SKM-1 treated with dmso at 0.1 percent for 144 hours (cell line): ENCODE results near the gene DENND2A.
"Not testable (repeated sequence)": the region's sequence is repeated elsewhere in the genome, so short reads cannot be mapped to it uniquely, and the experiment has no call there.

Source experiments
- DNase-seq: peaks from one replicate; lab custom pipeline; 2025; ENCODE audit not compliant: unreplicated experiment; lab: John Stamatoyannopoulos, UW

DENND2A gene

DNA sequence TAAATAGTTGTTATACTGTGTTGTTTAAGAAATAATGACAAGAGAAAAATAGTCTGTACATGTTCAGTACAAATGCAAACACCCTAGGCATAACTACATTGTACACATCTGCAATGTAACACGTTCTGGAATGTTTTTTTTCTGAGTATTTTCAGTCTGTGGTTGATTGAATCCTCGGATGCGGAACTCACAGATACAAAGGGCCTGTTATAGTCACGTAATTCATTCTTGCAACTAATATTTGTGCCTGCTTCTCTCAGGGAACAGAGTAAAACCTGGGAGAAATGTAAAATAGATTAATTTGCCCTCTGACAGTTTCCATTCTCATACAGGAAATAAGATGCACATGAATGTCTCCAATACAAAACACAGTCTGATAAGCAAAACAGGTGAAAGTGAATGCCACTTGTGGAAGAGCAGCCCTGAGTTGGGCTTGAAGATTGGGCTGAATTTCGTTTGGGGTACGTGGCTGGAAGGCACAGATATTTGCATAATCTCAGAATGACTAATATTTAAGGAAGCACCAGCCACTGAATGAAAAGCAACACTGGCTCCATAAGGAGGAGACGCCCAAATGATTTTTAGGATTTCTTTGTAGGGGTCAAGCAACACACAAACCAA, 19.1 kb downstream of the DENND2A start:
- no peak for DNase-seq

DNA sequence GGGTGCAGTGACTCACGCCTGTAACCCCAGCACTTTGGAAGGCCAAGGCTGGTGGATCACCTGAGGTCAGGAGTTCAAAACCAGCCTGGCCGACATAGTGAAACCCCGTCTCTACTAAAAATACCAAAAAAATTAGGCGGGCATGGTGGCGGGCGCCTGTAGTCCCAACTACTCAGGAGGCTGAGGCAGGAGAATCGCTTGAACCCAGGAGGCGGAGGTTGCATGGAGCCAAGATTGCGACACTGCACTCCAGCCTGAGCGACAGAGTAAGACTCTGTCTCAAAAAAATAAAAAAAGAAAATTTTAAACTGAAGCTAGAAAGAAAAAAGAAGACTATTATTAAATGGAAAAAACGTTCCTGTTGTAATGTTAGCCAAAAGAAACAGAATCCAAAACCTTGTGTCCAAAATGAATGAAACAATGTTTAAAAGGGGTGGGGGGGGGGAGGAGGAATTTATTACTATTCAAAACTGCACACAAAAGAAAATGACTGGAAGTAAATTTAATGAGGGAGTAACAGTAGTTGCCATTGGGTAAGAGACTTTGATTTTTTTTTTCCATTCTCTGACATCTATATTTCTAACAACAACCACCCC, 20.6 kb downstream of the DENND2A start:
- not testable (repeated sequence) for DNase-seq

DNA sequence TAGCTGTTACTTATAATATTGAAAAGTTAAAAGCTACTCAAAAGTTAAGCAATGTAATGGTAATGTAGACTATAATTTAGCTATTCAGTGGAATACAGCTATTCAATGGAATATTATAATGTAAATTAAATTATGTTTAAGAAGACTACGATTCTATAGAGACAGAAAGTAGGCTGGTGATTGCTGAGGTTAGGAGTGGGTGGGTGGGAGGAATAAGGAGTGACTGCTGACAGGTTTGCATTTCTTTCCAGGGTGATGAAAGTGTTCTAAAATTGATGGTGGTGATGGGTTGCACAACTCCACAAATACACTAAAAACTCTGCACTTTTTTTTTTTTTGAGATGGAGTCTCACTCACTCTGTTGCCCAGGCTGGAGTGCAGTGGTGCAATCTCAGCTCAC, 21.4 kb downstream of the DENND2A start:
- no peak for DNase-seq

DNA sequence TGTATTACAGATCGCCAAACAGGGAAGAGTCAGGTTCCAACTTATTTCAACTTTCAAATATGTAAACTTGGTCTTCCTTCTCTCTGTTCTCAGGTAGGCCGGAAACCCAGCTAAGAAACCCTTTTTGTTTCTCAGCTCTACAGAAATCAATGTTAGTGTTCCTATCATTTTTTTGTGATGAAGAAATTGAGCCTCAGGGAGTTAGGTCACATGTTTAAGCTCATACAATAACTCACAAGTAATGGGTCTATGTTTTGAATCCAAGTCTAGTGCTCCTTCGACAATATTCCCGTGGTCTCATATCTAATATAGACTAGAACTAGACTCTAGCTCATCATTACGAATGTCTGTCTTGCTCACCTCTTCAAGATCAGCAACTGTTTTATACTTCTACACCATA, 22.3 kb downstream of the DENND2A start:
- DNase-seq: no peak

DNA sequence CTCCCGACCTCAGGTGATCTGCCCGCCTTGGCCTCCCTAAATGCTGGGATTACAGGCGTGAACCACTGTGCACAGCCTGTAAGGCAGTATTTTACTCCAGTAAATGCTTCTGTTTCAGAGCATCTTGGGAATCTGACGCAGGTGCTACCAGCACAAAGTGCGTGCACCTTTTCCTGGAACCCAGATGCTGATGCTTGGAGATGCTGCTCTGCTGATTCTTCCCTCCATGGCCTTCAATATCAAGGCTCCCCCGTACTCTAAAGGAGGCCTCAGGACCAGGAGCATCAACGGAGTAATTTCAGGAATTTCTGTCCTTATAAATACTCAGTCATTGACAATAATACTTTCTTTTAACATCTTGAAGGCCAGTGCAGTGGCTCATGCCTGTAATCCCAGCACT, 23.5 kb downstream of the DENND2A start:
- DNase-seq: no peak

DNA sequence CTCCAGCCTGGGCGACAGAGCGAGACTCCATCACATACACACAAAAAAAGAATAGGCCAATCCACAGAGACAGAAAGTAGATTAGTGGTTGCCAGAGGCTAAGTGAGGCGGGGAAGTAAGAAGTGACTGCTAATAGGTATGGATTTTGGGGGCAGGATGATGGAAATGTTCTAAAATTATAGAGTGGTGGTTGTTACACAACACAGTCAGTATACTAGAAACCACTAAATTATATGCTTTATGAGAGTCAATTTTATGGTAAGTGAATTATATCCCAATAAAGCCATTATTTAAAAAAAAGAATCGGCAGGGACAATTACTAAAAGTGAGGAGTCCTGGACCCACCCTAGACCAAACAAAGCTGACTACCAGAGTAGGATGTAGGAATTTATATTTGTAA, 24.3 kb downstream of the DENND2A start:
- no peak for DNase-seq

DNA sequence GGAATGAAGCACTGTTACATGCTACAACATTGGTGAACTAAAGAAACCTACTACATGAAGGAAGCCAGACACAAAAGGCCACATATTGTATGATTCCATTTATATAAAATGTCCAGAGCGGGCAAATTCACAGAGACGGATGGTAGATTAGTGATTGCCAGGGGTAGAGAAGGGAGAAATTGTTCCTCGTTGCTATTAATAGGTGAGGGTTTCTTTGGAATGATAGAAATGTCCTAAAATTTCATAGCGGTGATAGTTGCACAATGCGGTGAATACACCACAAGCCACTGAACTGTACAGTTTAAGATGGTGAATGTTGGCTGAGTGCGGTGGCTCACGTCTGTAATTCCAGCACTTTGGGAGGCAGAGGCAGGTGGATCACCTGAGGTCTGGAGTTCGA, 29.0 kb downstream of the DENND2A start:
- no peak for DNase-seq

DNA sequence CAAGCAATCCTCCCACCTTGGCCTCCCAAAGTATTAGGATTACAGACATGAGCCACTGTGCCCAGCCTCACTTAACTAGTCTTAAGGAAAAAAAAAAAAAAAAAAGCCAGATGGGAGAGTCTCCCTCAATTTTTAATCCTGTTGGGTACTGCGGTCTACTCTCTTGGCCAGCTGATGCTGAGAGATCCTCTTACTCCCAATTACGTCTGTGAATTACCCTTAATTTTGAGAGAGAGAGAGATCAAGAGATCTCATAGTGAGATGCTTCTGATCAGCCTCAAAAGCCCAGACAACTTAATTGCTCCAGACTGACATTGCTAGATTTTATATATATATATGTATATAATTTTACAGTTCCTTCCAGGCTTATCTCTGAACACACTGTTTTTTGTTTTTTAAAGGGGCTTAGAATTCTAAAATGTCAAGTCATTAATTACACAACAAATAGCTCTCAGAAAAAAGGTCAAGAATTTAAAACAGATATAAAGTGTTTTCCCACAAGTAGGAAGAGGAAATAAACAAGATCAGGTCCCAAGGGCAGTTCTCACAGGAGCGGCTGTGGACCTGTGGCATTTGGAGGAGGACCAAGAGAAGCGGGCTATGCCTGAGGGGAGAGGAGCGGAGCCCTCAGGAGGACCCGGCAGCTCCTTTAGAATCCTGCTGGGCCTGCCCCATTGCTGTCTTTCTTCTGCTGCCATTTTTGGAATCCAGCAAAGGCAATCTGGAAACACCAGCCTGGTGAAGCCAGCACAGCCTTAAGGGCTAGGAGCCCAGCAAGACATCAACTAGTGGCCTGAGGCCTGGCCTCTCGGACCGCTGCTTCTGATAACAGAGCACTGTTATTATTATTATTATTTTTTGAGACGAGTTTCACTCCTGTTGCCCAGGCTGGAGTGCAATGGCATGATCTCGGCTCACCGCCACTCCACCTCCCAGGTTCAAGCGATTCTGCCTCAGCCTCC, 30.1 kb downstream of the DENND2A start:
- DNase-seq: no peak

DNA sequence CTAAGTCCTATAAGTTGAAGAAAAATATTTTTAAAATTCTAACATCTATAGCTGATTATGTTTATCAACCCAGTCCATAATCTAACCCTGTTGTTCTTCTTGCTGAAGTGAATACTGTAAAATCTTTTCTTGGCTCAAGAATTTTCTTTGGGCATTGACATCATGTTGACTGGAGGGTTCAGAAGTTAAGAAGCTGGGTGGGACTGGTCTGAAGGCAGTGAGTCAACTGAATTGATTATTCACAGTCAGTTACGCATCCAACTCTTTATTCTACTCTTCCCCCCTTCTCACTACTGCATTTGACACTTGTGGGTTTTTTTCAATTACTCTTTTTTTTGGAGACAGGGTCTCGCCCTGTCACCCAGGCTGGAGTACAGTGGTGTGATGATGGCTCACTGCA, 31.0 kb downstream of the DENND2A start:
- no peak for DNase-seq

DNA sequence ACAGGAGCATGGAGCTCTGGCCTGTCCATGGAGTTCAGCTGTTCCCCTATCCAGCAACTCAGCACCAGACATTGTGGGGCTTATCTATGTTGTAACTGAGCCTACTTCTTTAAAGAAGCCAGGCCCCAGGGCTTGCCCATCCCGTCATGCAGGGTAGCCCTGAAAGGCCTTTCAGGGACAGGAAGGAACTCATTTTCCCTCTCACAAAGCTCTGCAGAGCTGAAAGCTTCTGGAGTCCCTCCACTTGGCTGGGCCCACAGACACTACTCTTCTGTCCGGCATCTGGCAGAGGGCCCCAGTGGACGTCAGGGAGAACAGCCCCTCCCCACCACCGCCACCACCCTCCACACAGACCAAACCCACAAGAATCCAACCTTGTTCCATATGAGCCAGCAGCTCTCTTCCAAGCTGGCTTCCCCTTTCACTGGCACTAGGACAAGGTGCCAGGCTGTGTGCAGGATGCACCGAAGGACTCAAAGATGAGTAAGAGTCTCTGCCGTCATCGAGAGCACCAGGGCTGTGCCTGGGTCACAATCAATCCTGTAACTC, 33.1 kb downstream of the DENND2A start:
- no peak for DNase-seq

DNA sequence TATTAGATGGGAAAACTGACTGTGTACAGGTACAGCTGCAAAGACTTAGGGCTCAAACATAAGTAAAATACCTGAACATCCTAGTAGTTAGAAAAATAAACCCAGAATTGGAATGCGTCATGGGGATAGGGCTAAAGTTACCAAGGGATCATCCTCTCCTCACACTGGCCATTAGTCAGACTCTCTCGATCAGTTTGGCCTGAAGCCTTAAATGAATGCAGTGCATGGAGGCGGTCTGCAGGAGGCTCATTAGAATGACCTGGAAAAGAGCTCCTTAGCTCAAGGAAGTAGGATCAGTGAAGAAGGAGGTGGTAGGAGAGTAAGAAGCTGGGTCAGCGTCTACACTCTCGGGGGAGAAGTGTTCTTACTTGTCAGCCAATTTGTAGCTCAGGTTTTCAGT, 35.3 kb downstream of the DENND2A start:
- DNase-seq: no peak

DNA sequence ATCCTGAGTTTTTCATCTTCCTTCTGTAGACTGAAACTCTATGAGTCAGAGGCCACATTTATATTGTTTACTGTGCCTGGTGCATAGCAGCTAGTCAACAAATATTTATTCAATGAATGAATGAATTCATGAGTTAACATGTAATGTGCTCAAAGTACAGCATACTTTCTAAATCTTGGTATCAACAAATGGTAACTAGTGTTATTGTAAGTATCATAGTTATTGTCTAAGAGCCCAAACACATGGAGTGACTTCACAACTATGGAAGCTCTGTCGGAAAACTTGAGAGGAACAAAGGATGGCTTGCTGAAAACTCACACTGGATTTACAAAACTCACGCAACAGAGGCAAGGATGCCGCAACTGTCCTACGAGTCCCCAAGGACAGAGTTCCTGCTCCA, 35.9 kb downstream of the DENND2A start:
- DNase-seq: no peak

DNA sequence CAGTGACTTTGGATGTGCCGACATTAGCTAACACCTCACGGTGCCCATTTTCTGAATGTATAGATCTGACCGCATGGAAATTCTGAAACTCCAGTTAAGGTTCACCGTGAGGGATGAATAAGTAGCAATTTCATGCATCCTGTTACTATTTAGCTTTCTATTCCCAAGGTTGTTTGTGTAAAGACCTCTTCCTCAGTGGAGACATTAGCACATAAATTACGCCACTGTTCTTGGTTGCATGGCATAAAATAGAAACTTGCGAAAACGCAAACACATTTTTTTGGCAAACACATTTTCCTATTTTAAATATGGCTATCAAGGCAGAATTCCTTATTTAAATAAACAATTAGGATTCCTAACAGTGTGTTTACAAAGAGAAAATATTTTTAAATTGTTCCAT, 36.5 kb downstream of the DENND2A start:
- DNase-seq: no peak

DNA sequence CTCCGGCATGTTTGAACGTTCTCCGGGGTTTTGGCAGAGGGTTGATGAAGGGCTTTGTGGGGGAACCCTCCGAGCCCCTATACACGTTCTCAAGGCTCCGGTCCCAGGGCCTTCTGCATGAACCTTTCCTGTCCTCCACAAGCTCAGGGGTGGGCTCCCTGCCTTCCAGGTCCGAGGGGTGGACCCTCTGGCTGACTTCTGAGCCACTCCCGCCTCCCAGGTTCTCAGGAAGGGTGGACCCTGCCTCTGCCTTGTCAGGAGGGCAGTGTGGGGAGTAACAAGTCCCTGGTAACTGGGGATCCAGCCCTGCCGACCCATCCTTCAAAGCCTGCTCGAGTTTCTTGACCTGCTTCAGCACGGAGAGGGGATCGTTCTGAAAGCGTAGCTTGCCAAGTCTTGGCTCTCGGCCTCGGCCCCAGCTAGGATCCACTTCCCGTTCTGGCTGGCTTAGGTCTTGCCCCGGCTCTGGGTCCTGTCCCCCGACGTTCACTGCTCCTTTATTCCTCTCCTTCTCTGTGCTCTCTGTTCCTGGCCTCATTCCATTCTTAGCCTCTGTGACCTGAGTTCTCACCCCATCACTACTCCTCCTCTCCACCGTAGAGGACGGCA, 38.9 kb downstream of the DENND2A start:
- no peak for DNase-seq

DNA sequence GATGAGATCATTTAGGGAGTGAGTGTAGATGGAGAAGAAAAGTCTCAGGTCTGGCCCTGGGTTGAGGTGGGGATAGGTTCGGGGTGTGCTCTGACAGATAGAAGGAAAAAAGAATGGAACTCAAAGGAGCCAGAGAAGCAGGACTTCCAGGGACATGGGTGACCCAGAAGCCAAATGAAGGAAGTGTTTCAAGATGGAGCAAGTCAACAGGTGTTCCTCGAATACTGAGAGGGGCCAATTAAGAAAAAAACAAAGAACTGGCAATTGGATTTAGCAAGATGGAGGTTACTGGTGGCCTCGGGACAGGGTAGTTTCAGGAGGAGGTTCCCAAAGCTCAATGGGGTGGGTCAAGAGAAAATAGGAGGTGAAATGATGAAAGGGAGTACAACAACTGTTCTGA, 40.3 kb downstream of the DENND2A start:
- no peak for DNase-seq

DNA sequence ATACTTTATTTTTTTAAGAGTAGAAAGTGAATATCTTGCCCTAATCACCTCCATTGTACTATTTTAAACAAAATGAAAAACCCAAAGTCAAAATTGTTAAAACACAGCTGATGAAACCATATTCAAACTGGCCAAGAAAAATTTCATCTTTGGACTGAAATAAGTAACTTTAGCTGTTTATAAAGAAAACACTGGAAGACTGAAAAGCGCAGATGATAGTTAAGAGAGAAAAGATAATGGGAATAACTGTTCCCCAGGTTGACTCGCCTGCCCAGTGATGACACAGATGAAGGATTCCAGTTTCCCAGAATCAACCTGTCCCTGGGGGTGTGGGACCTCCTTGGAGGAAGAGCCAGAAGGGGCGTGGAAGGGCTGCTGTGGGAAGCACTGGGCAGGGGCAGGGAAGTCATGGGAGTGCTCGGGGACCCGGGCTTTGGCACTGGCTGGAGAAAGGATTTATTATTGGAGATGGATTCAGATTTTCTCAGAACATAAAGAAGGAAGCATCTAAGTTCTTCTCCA, 43.1 kb downstream of the DENND2A start:
- no peak for DNase-seq

DNA sequence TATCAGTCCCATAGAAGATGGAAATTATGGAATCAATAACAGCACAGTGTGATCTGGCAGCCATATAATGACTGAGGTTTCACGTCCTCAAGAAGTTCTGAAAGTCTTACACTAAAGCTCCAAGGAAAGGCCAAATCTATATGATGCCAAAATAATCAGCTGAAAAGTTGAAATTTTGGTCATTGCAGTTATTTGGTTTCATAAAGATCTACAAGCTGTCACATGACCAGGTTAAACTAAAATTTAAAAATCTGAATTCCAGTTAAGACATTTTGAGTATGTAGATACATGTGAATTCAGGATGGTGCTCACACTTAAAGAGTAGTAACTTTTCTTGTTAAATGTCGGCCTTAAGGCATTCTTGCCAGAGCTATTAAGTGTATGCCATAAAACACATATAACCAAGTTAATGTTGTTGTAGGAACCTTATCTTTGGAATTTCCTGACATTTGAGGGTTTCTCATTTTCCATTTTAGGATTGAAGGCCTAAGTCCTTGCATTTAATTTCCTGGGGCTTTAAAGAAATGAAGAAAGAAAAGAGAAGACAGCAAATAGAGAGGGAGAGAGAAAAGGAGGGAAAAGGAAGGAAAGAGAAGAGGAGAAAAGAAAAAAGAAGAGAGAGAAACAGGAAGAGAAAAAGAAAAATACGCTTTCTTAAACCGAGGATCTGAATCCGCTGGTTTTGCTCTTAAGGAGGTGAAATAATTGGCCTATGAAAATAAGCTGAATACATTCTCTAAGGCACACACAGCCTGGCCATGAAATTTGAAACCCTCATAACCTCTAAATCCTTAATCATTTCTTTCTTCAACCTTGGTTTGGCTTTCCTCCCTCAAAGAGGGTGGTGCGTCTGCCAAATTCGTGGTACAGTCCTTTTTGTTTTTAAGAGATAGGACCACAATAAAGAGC, 43.8 kb downstream of the DENND2A start:
- no peak for DNase-seq

DNA sequence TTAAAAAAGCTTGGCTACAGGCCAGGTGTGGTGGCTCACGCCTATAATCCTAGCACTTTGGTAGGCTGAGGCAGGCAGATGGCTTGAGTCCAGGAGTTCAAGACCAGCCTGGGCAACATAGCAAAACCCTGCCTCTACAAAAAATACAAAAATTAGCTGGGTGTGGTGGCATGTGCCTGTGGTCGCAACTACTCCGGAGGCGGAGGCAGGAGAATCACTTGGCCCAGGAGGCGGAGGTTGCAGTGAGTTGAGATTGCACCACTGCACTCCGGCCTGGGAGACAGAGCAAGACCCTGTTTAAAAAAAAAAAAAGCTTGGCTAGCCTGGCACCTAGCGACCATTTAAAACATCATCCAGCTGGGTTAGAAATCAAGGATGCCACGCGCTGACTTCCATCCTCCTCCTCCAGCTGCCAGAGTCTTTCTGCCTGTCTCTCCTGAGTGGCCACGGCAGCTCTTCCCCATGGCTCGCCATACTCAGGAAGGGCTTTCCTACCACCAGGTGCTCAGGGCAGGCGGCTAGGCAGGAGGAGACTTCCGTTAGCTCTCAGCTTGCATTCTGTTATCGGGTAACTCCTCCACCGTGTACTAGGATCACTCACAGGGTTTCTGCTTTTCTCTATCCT, 45.0 kb downstream of the DENND2A start:
- no peak for DNase-seq

DNA sequence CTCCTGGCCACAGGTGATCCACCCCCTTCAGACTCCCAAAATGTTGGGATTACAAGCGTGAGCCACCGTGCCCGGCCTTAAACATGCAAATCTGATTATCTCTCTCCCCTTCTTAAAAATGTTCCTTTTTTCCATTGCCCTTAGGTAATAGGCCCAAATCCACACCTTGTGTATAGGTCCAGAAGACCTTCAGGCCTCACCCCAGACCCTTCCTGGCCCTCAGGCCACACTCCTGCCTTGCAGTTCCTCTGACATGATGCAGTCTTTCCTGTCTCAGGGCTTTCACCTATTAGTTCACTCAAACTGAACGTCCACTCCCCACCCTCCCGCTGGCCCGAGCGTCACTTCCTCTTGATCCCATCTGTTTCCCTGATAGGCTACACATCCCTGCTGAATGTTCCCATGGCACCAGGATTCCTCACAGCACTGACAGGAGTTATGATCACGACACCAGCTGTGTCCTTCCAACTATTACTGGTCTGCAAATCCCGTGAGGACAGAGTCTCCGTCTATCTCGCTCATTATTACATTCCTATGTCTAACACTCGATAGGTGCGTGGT, 46.4 kb downstream of the DENND2A start:
- no peak for DNase-seq

DNA sequence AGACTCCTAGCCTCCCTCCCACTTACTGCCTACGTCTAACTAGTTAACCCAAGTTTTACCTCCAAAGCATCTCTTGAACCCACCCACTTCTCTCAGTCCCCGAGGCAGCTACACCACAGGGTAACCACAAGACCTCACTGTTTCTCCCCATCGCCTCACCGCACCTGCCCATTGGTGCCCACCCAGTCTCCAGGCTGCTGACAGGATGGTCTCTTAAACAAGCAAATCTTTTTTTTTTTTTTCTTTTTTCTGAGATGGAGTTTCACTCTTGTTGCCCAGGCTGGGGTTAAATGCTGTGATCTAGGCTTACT, 47.0 kb downstream of the DENND2A start:
- no peak for DNase-seq
